Measurements from ENCODE around the gene KRCC1. TPM values are rescaled to one million over a fixed set of nuclear protein-coding genes. Genes with fewer than 3 reads are reported as not detected.

The KRCC1 gene
- total and polyA plus RNA-seq, 8 donors, result 8.3 to 21.2 (median 10.6) TPM

DNA sequence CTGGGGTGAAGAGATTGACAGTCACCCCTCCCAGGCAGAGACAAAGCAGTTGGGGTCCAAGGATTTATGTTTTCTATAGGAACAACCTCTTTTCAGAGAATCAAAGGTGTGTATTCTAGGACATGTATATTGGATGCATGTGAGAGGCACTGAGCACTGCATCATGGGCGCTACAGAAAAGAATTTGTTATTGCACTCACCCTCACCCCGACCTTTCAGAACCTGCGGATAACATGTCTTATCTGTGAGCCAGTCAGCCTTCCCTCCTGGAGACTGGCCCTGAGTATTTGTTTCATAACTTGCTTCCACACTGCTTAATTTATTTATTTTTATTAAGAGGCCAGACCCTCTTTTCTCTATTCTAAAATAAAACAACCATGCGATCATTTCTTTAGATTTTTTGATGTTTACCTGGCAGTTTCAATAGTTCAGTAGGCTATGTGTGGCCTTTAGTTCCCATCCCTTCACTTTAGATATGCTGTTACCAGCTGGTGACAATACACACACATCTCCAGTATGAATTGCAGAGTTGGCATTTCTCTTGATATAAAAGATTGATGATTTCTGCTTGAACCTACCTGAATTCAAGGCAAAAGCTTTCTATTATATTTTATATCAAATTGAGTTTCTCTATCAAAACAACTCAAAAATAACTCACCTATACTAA lies 42.4 kb upstream of the KRCC1 start:
- no peaks in the 10 kb centered on the region for H3K36me3 ChIP-seq
- no peak for DNase-seq
- intact Hi-C loops (cut with DNase I), result no loop called here
- ATAC-seq, result no peak
- H3K4me1 ChIP-seq, result no peaks in the 10 kb centered on the region
- 41 to 49% methylated on average over 4 of the region's 4 CpGs for WGBS, 2 donors
- no peak overlapping the region for H3K4me3 ChIP-seq
- H3K27ac ChIP-seq, result no peak overlapping the region
- TF ChIP-seq, protein P1, sequence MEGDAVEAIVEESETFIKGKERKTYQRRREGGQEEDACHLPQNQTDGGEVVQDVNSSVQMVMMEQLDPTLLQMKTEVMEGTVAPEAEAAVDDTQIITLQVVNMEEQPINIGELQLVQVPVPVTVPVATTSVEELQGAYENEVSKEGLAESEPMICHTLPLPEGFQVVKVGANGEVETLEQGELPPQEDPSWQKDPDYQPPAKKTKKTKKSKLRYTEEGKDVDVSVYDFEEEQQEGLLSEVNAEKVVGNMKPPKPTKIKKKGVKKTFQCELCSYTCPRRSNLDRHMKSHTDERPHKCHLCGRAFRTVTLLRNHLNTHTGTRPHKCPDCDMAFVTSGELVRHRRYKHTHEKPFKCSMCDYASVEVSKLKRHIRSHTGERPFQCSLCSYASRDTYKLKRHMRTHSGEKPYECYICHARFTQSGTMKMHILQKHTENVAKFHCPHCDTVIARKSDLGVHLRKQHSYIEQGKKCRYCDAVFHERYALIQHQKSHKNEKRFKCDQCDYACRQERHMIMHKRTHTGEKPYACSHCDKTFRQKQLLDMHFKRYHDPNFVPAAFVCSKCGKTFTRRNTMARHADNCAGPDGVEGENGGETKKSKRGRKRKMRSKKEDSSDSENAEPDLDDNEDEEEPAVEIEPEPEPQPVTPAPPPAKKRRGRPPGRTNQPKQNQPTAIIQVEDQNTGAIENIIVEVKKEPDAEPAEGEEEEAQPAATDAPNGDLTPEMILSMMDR (IDR thresholded peaks at IDR 0.05), result no peak
- no peaks in the 10 kb centered on the region for H3K9me3 ChIP-seq
- H3K27me3 ChIP-seq, result no peaks in the 10 kb centered on the region
- FAIRE-seq, result no peak

DNA sequence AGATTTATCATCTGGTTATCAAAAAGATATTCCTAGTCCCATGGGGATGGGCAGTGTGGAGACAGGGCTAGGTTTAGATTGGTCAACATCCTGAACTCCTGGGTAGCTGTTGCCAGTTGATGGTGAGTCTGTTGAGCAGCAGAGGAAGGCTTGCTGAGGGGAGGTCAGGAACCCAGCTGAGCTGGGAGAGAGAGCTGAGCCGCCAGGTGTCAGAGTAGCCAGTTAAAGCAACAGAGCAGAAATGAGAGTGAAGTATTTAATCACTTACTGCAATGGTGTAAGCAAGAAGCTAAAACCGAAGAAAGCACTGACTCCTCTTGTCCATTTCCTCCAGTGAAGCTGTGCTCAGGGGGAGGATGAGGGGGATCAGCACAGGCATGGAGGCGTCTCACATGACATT lies 41.6 kb upstream of the KRCC1 start:
- no peak for FAIRE-seq
- intact Hi-C loops (cut with DNase I), result no loop called here
- H3K27me3 ChIP-seq, result no peaks in the 10 kb centered on the region

DNA sequence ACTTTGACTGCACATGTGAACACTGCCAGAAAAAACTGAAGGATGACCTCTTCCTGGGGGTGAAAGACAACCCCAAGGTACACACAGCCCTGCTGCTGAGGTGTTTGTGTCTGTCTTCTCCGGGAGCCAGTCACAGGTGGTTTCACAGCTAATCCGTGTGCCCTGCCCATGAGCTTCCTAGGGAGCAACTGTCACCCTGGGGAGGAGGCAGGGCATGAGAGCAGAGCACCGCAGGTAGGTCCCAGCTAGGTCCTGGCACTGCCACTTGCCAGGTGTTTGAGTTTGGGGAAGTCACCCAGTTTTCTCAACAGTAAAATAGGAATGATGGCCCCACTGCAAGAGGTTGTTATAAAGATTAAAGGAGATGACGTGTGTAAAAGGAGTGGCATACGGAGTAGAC lies 41.1 kb upstream of the KRCC1 start:
- Histone ChIP-seq H3K4me1 (no peaks in the 10 kb centered on the region), H3K27me3 (no peaks in the 10 kb centered on the region), H3K36me3 (no peaks in the 10 kb centered on the region), H3K9me3 (no peaks in the 10 kb centered on the region), H3K27ac (no peak overlapping the region), H3K4me3 (no peak overlapping the region)
- ATAC-seq, result no peak
- TF ChIP-seq, protein P1 (IDR thresholded peaks at IDR 0.05), result no peak
- 64 to 80% methylated on average over 5 of the region's 5 CpGs for WGBS, 2 donors
- DNase-seq, result no peak
- FAIRE-seq, result no peak
- intact Hi-C loops (cut with DNase I), result no loop called here

More for the DNA sequence above, 41.6 kb upstream of the KRCC1 start:
- Histone ChIP-seq H3K4me1 (no peaks in the 10 kb centered on the region), H3K27ac (no peak overlapping the region), H3K9me3 (no peaks in the 10 kb centered on the region), H3K36me3 (no peaks in the 10 kb centered on the region), H3K4me3 (no peak overlapping the region)
- TF ChIP-seq, protein P1 (IDR thresholded peaks at IDR 0.05), result no peak
- ATAC-seq, result no peak
- no peak for DNase-seq
- 68 to 70% methylated on average over 3 of the region's 3 CpGs for WGBS, 2 donors

DNA sequence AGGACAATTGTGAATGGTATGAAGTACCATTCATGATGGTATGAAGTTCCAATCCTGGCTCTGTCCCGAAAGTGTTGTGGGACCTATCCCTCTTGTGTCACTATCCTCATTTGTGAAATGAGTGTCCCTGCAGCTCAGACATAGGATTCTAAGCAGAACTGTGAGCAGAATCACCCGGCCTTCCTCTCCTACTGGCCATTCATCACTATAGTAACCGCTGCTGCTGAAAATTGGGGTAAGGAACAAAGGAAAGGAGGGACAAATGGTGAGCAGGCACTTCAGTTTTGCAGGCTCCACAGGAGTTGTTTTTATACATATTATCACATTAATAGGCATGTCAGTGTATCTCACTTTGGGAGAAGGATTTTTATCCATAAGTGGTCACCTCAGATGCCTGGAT lies 39.4 kb upstream of the KRCC1 start:
- no peak overlapping the region for H3K27ac ChIP-seq
- no peaks in the 10 kb centered on the region for H3K4me1 ChIP-seq
- FAIRE-seq (no peak), DNase-seq (no peak), ATAC-seq (no peak)
- H3K27me3 ChIP-seq, result no peaks in the 10 kb centered on the region
- intact Hi-C loops (cut with DNase I), result no loop called here
- H3K36me3 ChIP-seq, result no peaks in the 10 kb centered on the region
- WGBS, 2 donors, result 78 to 80% methylated on average over 3 of the region's 3 CpGs
- TF ChIP-seq, protein P1 (IDR thresholded peaks at IDR 0.05), result no peak
- H3K9me3 ChIP-seq, result no peaks in the 10 kb centered on the region
- no peak overlapping the region for H3K4me3 ChIP-seq

DNA sequence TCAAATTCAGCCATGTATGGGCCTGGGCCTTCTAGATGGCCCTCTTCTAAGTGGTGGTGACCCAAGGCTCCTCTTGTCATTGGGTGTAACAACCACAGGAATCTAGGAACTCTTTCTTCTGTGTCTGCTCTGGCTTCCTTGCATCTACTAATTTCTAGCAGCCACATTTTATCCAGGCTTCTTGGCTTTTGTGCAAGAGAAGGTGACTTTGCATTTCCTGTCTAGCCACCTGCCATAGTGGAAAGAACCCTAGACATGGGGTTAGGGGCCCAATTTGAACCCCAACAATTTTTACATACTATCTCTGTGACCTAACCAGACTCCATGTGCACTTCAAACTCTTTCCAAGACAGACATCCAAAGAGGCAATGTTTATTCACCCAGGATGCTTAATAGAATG lies 37.2 kb upstream of the KRCC1 start:
- Histone ChIP-seq H3K9me3 (no peaks in the 10 kb centered on the region), H3K27me3 (no peaks in the 10 kb centered on the region), H3K36me3 (no peaks in the 10 kb centered on the region), H3K4me1 (no peaks in the 10 kb centered on the region), H3K4me3 (no peak overlapping the region), H3K27ac (no peak overlapping the region)
- FAIRE-seq (no peak), DNase-seq (no peak), ATAC-seq (no peak)
- TF ChIP-seq, protein P1 (IDR thresholded peaks at IDR 0.05), result no peak
- intact Hi-C loops (cut with DNase I), result no loop called here
